GM12878 (cell line): Measurements from ENCODE around the gene ASB2.

Source experiments
- CHD2 ChIP-seq: IDR thresholded peaks from 2 replicates; pipeline ENCODE4 v1.6.1; 2011; ENCODE audit warnings: low read depth, low read length, improper control_type of control experiment, borderline replicate concordance
- RELA ChIP-seq: fragments of 450-650 bp; IDR thresholded peaks from 2 replicates; pipeline ENCODE4 v1.8.0; 2014; ENCODE audit warnings: borderline replicate concordance; ENCODE audit not compliant: partially characterized antibody

DNA sequence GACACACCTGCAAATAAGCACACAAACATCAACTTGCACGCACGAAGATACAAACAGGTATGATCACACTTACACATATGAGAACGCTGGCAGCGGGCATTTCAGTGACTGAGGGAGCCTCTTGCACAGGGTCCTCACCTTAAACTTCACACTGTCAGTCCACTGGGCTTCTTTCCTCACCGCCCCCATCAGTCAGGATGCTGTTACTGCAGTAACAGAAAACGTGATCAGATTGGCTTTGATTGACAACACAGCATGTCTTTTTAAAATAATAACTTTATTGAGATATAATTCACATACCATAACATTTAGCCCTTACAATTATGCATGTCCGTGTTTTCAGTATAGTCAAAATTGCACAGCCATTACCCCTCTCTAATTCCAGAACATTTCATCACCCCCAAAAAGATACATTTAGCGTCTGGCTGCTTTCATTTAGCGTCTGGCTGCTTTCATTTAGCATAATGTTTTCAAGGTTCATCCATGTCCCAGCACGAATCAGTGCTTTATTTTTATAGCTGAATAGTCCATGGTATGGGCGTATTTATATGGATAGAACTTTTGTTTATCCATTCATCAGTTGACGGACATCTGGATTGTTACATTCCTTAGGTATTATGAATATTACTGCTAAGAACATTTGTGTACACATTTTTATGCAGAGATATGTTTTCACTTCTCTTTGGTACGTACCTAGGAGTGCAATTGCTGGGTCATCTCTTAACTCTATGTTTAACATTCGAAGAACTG, 29.1 kb upstream of the ASB2 start:
- TF ChIP-seq CHD2 (no peak), RELA (no peak)
